H9 (cell line): ENCODE data around the gene DPYD. TPM values are rescaled to one million over a fixed set of nuclear protein-coding genes. Genes with fewer than 3 reads are reported as not detected.

Experiments used
- DNase-seq: peaks from one replicate; pipeline ENCODE4 v3.0.0-alpha.2; 2017
- H2AFZ ChIP-seq: one replicate; pipeline ENCODE4 v1.6.1; 2013; ENCODE audit warnings: mild to moderate bottlenecking, low read length, control low read depth, moderate library complexity
- H2AK5ac ChIP-seq: 2 replicates; pipeline ENCODE4 v1.6.1; 2013; ENCODE audit warnings: low read length, control low read depth, mixed read lengths; ENCODE audit not compliant: insufficient read length
- H2BK120ac ChIP-seq: one replicate; pipeline ENCODE4 v1.6.1; 2013; ENCODE audit warnings: low read depth, mild to moderate bottlenecking, low read length, control low read depth, inconsistent platforms; ENCODE audit not compliant: poor library complexity, severe bottlenecking
- H2BK12ac ChIP-seq: 2 replicates; pipeline ENCODE4 v1.6.1; 2013; ENCODE audit warnings: low read length, control low read depth, mixed read lengths, low read depth; ENCODE audit not compliant: insufficient read length
- H2BK15ac ChIP-seq: 2 replicates; pipeline ENCODE4 v1.6.1; 2013; ENCODE audit warnings: low read depth, low read length, control low read depth
- H2BK20ac ChIP-seq: one replicate; pipeline ENCODE4 v1.6.1; 2013; ENCODE audit warnings: low read depth, mild to moderate bottlenecking, low read length, control low read depth, inconsistent platforms; ENCODE audit not compliant: poor library complexity, severe bottlenecking
- H2BK5ac ChIP-seq: 2 replicates; pipeline ENCODE4 v1.6.1; 2013; ENCODE audit warnings: low read length, control low read depth, mixed read lengths; ENCODE audit not compliant: insufficient read length
- H3K14ac ChIP-seq: 2 replicates; pipeline ENCODE4 v1.6.1; 2013; ENCODE audit warnings: low read length, control low read depth; ENCODE audit not compliant: insufficient read depth
- H3K18ac ChIP-seq: 2 replicates; pipeline ENCODE4 v1.6.1; 2013; ENCODE audit warnings: low read depth, mild to moderate bottlenecking, mixed read lengths, low read length, control low read depth; ENCODE audit not compliant: insufficient read length
- H3K23ac ChIP-seq: 2 replicates; pipeline ENCODE4 v1.6.1; 2013; ENCODE audit warnings: low read length, control low read depth, mixed read lengths, low read depth; ENCODE audit not compliant: insufficient read length
- H3K23me2 ChIP-seq: 2 replicates; pipeline ENCODE4 v1.6.1; 2013; ENCODE audit warnings: low read depth, mild to moderate bottlenecking, mixed read lengths, low read length, control low read depth; ENCODE audit not compliant: insufficient read length, poor library complexity, severe bottlenecking
- H3K27ac ChIP-seq: 2 replicates; pipeline ENCODE4 v1.5.1; 2013; ENCODE audit warnings: low read length, control low read depth, mixed read lengths, low read depth; ENCODE audit not compliant: insufficient read length
- H3K27me3 ChIP-seq: 2 replicates; pipeline ENCODE4 v1.6.1; 2013; ENCODE audit warnings: low read length, control low read depth, inconsistent platforms; ENCODE audit not compliant: insufficient read depth
- H3K4ac ChIP-seq: 2 replicates; pipeline ENCODE4 v1.6.1; 2013; ENCODE audit warnings: low read depth, mild to moderate bottlenecking, control low read depth, inconsistent platforms, low read length, moderate library complexity
- H3K4me1 ChIP-seq: 2 replicates; pipeline ENCODE4 v1.6.1; 2013; ENCODE audit warnings: low read length, control low read depth, inconsistent platforms; ENCODE audit not compliant: insufficient read depth
- H3K4me2 ChIP-seq: 2 replicates; pipeline ENCODE4 v1.6.1; 2013; ENCODE audit warnings: low read length, control low read depth, mixed read lengths; ENCODE audit not compliant: insufficient read length, insufficient read depth
- H3K56ac ChIP-seq: 2 replicates; pipeline ENCODE4 v1.6.1; 2013; ENCODE audit warnings: low read depth, mild to moderate bottlenecking, mixed read lengths, low read length, control low read depth; ENCODE audit not compliant: insufficient read length
- H3K79me1 ChIP-seq: 2 replicates; pipeline ENCODE4 v1.6.1; 2013; ENCODE audit warnings: low read depth, mild to moderate bottlenecking, moderate library complexity, low read length, control low read depth, inconsistent platforms; ENCODE audit not compliant: insufficient read depth, poor library complexity, severe bottlenecking
- H3K79me2 ChIP-seq: 2 replicates; pipeline ENCODE4 v1.6.1; 2013; ENCODE audit warnings: low read length, control low read depth, inconsistent platforms; ENCODE audit not compliant: insufficient read depth
- H3K9ac ChIP-seq: 2 replicates; pipeline ENCODE4 v1.6.1; 2013; ENCODE audit warnings: low read length, control low read depth, mixed read lengths; ENCODE audit not compliant: insufficient read length; ENCODE audit errors: extremely low read depth
- H3K9me3 ChIP-seq: one replicate; pipeline ENCODE4 v1.6.1; 2013; ENCODE audit warnings: low read depth, low read length, inconsistent platforms; ENCODE audit not compliant: control insufficient read depth
- H3T11ph ChIP-seq: one replicate; pipeline ENCODE4 v1.6.1; 2013; ENCODE audit warnings: mild to moderate bottlenecking, low read length, control low read depth, inconsistent platforms
- H4K20me1 ChIP-seq: one replicate; pipeline ENCODE4 v1.6.1; 2013; ENCODE audit not compliant: control insufficient read depth, insufficient read length, insufficient read depth
- H4K5ac ChIP-seq: 2 replicates; pipeline ENCODE4 v1.6.1; 2013; ENCODE audit warnings: low read depth, mild to moderate bottlenecking, mixed read lengths, low read length, control low read depth; ENCODE audit not compliant: insufficient read length
- H4K8ac ChIP-seq: replicated peaks from 2 replicates; pipeline ENCODE4 v1.6.1; 2013; ENCODE audit warnings: low read length, control low read depth, mixed read lengths, low read depth; ENCODE audit not compliant: insufficient read length
- H4K91ac ChIP-seq: 2 replicates; pipeline ENCODE4 v1.6.1; 2013; ENCODE audit warnings: low read depth, mild to moderate bottlenecking, moderate library complexity, mixed read lengths, low read length, control low read depth; ENCODE audit not compliant: insufficient read length
- H3K27ac Mint-ChIP-seq, 3 experiments: 2 replicates in 2 of 3; 3 replicates in 1 of 3; pipeline ENCODE4 v1.8.0; 2020 to 2021; ENCODE audit warnings: mixed read lengths in 3 of 3, mild to moderate bottlenecking in 1 of 3, moderate library complexity in 1 of 3
- H3K27me3 Mint-ChIP-seq: 2 replicates; pipeline ENCODE4 v1.8.0; 2021; ENCODE audit warnings: low read depth, mild to moderate bottlenecking, moderate library complexity, mixed read lengths
- H3K36me3 Mint-ChIP-seq, 3 experiments: 2 replicates in 2 of 3; 3 replicates in 1 of 3; pipeline ENCODE4 v1.8.0; 2020 to 2021; ENCODE audit warnings: low read depth in 3 of 3, mixed read lengths in 3 of 3; ENCODE audit not compliant: insufficient read depth in 1 of 3
- H3K4me1 Mint-ChIP-seq, 2 experiments: 2 replicates each; pipeline ENCODE4 v1.8.0; 2020; ENCODE audit warnings: mixed read lengths in 2 of 2
- H3K4me3 Mint-ChIP-seq, 2 experiments: 2 replicates in 1 of 2; 3 replicates in 1 of 2; pipeline ENCODE4 v1.8.0; 2020 to 2021; ENCODE audit warnings: mild to moderate bottlenecking in 2 of 2, mixed read lengths in 2 of 2, moderate library complexity in 1 of 2
- H3K9me3 Mint-ChIP-seq, 2 experiments: 2 replicates in 1 of 2; 3 replicates in 1 of 2; pipeline ENCODE4 v1.8.0; 2020; ENCODE audit warnings: mild to moderate bottlenecking in 2 of 2, mixed read lengths in 2 of 2, moderate library complexity in 1 of 2
- CTCF ChIP-seq: fragments of 200-600 bp; sonication (generic); conservative IDR thresholded peaks from 3 replicates; pipeline ENCODE4 v1.8.0; 2021; ENCODE audit warnings: antibody characterized with exemption, mild to moderate bottlenecking
- whole genome bisulfite sequencing: extraction: QIAGEN DNeasy Blood & Tissue Kit; methylation state at CpG from one replicate; pipeline ENCODE4 v1.1.7; 2013; ENCODE audit warnings: missing lambda C conversion rate, low lambda C conversion rate, mixed read lengths; ENCODE audit not compliant: insufficient read length; ENCODE audit errors: extremely low coverage; 5-methylcytosine and 5-hydroxymethylcytosine counted together
- total RNA-seq: library from RNA; stranded (reverse); gene quantifications from 2 replicates; pipeline ENCODE4 v1.2.1, GENCODE V29; 2021

DPYD gene
- total RNA-seq, 1 experiment from 2014 or later, result 0.37 TPM

- H2BK12ac ChIP-seq, result no peak overlapping the region
- H3K4ac ChIP-seq, result no peak overlapping the region
- no peaks in the 10 kb centered on the region for H4K20me1 ChIP-seq
- H4K91ac ChIP-seq, result no peak overlapping the region
- DNase-seq, result no peak
- H2AK5ac ChIP-seq, result no peak overlapping the region
- no peak overlapping the region for H4K8ac ChIP-seq
- Mint-ChIP-seq H3K27me3 (no peaks in the 10 kb centered on the region), H3K9me3 (peaks cover 5 to 7% of the 10 kb centered on the region in 2 experiments; a peak in 4 of 5 replicates), H3K4me1 (no peaks in the 10 kb centered on the region), H3K27ac (no peak overlapping the region), H3K36me3 (peaks cover 0 to 6% (median 5%) of the 10 kb centered on the region in 3 experiments; a peak in 3 of 7 replicates), H3K4me3 (no peak overlapping the region)
- H3K18ac ChIP-seq, result no peak overlapping the region
- H2BK5ac ChIP-seq, result no peak overlapping the region
- H3K79me1 ChIP-seq, result no peaks in the 10 kb centered on the region
- no peaks in the 10 kb centered on the region for H3K4me1 ChIP-seq
- no peaks in the 10 kb centered on the region for H3K79me2 ChIP-seq
- H3K23ac ChIP-seq, result no peak overlapping the region
- H3K9ac ChIP-seq, result no peak overlapping the region
- no peak overlapping the region for H3K14ac ChIP-seq
- no peak overlapping the region for H2AFZ ChIP-seq
- no peak overlapping the region for H3K56ac ChIP-seq
- no peak overlapping the region for H3K4me2 ChIP-seq
- no peak overlapping the region for H3T11ph ChIP-seq
- TF ChIP-seq CTCF, result no peak
- WGBS, result no CpG with 5 or more reads among the region's 5 CpGs
- H3K27me3 ChIP-seq, result no peaks in the 10 kb centered on the region
- no peaks in the 10 kb centered on the region for H3K23me2 ChIP-seq
- no peak overlapping the region for H3K27ac ChIP-seq
- H2BK20ac ChIP-seq, result no peak overlapping the region
- no peak overlapping the region for H2BK15ac ChIP-seq
- H3K9me3 ChIP-seq, result peaks cover 6% of the 10 kb centered on the region
- H2BK120ac ChIP-seq, result no peak overlapping the region
- H4K5ac ChIP-seq, result no peak overlapping the region
These were observed 76.2 kb downstream of the DPYD start for GRCh38 chr1:97844552-97845089.
